GM18498 (cell line): ENCODE measurements around the gene CD302.
"Not testable (repeated sequence)": the region's sequence is repeated elsewhere in the genome, so short reads cannot be mapped to it uniquely, and the experiment has no call there.

ENCODE experiments used
- ATAC-seq: cut with Tn5 transposase; IDR thresholded peaks from one replicate; pipeline ENCODE4 v1.9.1; 2021; ENCODE audit warnings: mild to moderate bottlenecking, moderate library complexity; ENCODE audit not compliant: unreplicated experiment

CD302 gene

DNA sequence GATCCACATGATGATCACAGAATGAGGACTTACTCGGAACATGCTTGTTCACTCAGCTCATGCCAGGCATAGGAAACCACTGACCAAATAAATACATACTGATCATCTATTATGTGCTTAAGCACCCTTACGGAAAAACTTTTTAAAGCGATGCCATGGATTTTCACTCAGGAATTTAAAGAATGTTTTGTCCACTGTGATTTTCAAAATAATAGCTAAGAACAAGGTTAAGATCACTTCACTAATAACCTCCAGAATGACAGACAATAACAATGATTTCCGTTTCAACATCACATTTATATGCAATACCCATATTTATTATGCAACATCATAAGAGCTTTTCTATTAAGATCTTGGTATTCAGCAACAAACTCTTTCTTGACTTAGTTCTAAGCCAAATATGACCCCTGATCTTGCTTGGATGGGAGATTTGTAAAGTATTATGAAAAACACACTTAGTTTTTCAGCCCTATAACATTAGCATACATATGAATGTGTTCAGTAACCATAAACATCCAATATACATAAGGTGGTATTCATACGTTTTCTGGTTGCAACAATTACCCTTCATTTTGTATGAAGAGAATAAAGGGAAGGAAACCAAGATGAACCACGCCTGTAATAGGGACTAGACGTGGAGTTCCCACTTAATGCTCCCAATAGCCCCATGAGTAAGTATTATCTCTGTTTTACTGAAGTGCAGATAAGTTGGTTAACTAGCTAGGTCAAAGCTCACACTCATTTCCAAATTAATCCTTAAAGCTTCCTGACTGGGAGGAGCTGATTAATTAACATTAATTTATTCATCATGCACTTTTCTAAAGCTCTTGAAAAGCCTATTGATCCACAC, 1.9 kb downstream of the CD302 start:
- ATAC-seq = no peak

DNA sequence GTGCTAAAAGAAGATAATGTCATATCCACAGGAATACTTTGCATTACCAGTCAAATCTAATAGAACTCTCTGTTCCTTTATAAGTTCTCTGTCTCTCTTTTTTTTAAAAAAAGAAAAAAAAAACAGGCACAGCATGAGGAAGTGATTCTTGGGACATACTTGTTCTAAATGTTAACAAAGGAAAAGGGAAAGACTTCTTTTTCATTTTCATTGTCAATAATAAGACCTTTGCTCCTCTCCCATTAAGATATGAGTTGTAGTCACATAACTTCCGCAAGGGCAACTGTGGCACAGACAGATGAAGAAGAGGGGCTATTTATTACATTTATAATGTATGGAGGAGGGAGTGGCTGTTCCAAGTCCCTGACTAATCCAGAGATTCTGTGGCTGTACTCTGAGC, 4.7 kb downstream of the CD302 start:
- ATAC-seq = no peak

DNA sequence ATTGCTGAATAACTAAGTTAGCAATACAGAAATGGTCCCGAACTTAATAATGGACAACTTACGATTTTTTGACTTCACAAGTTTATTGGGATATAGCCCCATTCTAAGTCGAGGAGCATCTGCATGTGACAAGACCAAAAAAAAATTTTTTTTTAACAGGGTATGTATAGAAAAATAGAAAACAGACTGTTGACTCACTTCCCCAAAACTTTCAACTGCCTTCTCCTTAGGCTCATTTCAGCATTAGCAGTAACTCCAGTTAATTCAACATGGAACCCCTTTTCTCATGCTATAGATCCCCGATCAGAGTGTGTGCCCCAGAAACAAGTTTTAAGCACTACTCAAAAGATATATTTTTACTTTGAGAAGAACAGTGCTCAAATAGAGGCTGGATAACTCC, 5.4 kb downstream of the CD302 start:
- ATAC-seq = no peak

- ATAC-seq = no peak
Observed at GRCh38 chr2:159792036-159792435, 6.0 kb downstream of the CD302 start.

DNA sequence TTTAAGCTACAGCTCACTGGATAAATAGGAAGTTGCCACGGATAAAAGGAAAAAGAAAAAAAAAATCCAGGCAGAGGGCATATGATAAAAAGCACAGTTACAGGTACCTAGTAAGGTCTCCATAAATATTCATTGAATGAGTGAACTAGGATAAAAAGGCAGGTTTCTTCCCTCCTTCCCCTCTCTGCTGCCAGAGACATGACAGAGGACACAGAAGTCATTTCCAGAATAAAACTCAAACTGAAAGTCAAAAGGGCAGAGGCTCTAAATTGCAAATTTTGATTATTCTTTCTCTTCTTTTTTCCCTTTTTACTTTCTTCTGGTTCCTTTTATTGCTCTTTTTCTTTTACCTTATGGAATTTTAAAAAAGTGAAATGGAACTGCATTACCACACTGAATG, 7.7 kb downstream of the CD302 start:
- ATAC-seq = no peak

DNA sequence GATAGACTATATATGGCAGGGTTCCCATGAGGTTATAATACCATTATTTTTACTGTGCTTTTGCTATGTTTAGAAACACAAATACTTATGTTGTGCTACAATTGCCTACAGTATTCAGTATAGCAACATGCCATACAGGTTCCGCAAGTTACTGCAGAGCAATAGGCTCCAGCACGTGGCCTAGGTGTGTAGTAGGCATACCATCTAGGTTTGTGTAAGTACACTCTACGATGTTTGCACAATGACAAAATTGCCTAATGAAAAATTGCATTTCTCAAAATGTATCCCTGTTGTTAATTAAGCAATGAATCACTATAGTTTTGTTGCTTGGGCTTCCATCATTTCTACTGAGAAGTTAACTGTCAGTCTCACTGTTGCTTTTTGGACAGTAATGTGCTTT, 9.8 kb downstream of the CD302 start:
- ATAC-seq = no peak

- ATAC-seq = not testable (repeated sequence)
Observed at GRCh38 chr2:159787647-159788046, 10.4 kb downstream of the CD302 start.

DNA sequence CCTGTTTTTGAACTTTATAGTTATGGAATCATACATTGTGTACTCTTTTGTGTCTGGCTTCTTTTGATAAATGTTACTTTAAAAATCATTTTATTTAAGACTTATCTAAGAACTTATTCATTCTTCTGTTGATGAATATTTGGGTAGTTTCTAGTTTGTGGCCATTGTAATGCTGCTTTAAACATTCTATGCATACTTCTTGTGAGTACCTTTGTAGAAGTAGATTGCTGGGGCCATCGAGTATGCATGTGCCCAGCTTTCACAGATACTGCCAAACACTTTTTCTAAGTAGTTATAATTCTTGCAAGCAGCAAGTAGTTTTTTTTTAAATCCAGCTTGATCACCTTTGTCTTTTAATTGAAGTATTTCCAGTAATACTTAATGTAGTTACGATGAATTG, 11.1 kb downstream of the CD302 start:
- ATAC-seq = no peak

GRCh38 chr2:159785195-159785594, 12.8 kb downstream of the CD302 start:
- no peak for ATAC-seq

DNA sequence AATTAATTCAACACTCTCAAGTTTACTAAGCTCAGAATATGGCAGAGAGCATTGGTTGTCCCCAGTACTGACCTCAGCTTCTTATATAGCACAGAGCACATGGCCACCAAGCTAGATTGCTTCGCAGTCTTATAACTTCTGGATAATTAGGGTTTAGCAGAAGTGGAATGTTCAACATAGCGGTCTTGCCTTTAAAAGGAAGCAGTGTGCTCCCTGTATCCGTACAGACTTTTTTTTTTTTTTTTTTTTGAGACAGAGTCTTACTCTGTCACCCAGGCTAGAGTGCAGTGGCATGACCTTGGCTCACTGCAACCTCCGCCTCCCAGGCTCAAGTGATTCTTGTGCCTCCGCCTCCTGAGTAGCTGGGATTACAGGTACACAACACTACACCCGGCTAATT, 13.3 kb downstream of the CD302 start:
- ATAC-seq = not testable (repeated sequence)

GRCh38 chr2:159783556-159783955, 14.5 kb downstream of the CD302 start:
- ATAC-seq = no peak

- ATAC-seq = no peak
Observed at GRCh38 chr2:159776321-159776720, 21.7 kb downstream of the CD302 start.

- no peak for ATAC-seq
Observed at GRCh38 chr2:159775021-159775420, 23.0 kb downstream of the CD302 start.

- ATAC-seq = no peak
Observed at GRCh38 chr2:159774370-159774990, 23.5 kb downstream of the CD302 start.

GRCh38 chr2:159773886-159774285, 24.1 kb downstream of the CD302 start:
- ATAC-seq = no peak

DNA sequence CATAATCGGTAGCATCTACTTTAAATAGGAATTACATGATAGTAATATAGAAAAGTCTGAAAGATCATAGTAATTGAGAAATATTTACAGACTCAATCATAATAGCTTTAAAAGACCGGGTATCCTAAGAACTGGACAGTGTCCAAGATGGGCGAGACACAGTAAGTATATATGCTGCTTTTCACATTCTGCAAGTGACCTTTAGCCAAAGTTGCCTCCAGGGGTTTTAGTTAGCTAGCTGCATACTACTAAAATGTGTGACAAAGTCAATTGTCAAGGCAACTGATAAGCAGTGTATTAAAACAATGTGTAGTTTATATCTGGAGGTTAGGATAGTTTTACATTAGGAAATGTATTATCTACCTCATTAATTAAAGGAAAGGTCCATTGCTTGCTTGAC, 24.6 kb downstream of the CD302 start:
- ATAC-seq = no peak

- no peak for ATAC-seq
Observed at GRCh38 chr2:159769147-159769546, 28.9 kb downstream of the CD302 start.

DNA sequence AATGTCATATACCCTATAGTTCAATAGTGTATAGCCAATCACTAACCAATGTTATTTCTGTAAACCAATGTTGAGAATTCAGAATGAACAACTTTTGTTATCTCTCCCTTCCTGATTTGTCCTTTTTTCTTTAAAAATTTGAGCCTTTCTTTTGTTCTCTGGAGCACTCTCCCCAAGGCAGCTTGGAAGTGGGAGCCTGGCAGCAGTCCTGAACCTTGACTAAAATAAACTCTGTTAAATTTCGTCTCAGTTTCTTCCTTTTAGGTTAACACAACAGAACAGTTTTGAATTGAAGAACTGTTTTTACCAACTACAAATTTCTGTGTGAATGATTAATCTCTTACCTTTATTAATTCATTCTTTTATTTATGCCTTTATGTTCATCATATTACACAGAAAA, 35.9 kb downstream of the CD302 start:
- ATAC-seq = no peak

- no peak for ATAC-seq
Observed at GRCh38 chr2:159760326-159760725, 37.7 kb downstream of the CD302 start.

- no peak for ATAC-seq
Observed at GRCh38 chr2:159759577-159759976, 38.4 kb downstream of the CD302 start.

DNA sequence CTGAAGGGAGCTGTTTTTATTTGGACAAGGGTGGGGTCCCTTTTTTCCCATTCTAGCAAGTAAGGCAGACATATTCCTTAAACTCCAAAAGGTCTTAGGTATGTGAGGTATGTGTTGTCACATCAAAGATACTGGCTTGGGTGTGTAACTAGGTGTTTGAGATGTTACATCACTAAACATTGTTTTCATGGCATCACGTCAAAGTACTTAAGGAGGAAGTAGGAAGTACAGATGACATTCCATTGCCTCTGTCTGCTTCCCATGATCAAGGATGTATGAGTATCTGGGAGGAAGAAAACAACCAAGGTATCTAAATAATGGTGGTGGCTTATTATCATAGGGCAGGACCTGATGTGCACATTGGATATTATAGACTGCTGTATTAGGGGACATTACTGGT, 39.3 kb downstream of the CD302 start:
- ATAC-seq = no peak

- no peak for ATAC-seq
Observed at GRCh38 chr2:159758239-159758638, 39.8 kb downstream of the CD302 start.

- no peak for ATAC-seq
Observed at GRCh38 chr2:159755788-159756187, 42.2 kb downstream of the CD302 start.
